NCI-H460 (cell line): ENCODE results near the gene TEKT5. TPM values are rescaled to one million over a fixed set of nuclear protein-coding genes. Genes with fewer than 3 reads are reported as not detected.
"Not testable (repeated sequence)": the region's sequence is repeated elsewhere in the genome, so short reads cannot be mapped to it uniquely, and the experiment has no call there.

Experiments used
- DNase-seq: peaks from one replicate; pipeline ENCODE4 v3.0.0-alpha.2; 2016; ENCODE audit warnings: low read depth; ENCODE audit errors: extremely low read depth
- total RNA-seq: library from RNA; depleted of rRNA; stranded (reverse); fragments of >200 nt; shearing (Covaris generic); gene quantifications from 2 replicates; pipeline ENCODE4 v1.2.3, GENCODE V29; 2014

TEKT5 gene
- total RNA-seq, 1 experiment from 2014 or later = not detected

DNA sequence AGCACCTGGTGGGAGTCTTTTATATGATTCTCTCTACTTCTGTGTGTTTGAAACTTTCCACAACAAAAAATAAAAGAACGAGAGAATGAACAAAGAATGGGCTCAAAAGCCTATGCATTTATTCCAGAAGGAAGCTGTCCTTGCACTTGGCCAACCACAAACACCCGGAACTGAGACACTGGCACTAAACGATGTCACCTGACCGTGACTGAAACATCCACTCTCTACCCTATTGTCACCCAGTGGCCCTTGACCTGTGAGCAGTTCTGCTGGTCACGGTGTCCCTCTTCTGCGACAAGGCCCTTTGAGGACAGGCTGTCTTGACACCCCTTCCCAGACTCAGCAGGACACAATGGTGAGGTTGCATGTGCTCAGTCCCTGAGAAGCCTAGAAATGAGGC is 56.6 kb downstream of the TEKT5 start:
- no peak for DNase-seq

DNA sequence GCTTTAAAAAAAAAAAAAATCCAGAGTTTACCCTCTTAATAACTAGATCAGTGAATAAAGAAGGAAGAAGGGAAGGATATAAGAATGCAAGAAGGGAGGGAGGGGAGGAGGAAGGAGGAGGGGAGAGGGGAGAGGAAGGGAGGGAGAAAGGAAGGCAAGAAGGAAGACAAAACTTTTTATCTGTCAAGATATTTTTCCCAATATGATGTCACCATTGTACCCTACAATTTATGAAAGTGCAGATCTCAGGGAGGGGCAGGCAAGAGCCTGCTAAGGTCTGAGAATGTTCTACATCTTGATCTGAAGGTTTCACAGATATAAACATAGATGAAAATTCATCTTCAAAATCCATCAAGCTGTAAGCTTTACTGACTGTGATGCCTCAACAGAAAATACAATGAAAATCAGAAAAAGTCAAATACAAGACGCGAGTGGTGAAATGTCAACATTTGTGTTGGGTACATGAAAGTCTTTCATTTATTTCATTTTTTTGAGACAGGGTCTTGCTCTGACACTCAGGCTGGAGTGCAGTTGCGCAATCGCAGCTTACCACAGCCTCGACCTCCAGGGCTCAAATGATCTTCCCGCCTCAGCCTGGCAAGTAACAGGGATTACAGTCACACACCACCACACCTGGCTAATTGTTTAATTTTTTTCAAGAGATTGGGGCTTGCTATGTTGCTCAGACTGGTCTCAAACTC is 57.2 kb downstream of the TEKT5 start:
- DNase-seq = no peak

DNA sequence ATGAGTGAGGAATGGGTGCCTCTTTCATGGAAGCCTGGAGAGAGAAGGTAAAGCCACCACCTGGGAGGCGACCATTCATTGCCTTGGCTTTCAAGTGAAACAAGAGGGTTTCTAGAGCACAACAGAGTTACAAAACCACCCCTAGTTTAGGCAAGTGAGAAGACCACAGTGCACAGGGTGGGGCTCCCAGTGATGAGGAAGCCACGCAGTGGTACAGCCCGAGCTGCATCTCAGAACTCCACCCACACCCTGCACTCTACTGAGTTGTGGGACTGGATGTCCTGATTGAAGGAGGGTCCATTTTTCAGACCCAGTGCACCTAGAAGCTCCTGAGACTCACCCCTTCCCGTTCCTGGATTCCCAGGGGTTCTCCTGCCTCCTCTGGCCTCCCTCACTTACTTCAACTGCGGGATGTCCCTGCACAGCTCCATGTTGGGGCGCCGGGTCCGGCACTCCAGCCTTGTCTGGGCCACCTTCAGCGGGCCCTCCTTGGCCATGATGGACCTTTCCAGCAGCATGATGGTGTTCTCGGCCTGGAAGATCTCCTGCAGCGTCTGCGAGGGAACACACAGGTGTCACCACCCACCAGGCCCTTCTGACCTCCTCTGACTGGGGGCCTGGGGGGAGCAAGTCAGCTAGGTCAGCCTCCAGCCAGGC is 59.2 kb downstream of the TEKT5 start:
- no peak for DNase-seq

DNA sequence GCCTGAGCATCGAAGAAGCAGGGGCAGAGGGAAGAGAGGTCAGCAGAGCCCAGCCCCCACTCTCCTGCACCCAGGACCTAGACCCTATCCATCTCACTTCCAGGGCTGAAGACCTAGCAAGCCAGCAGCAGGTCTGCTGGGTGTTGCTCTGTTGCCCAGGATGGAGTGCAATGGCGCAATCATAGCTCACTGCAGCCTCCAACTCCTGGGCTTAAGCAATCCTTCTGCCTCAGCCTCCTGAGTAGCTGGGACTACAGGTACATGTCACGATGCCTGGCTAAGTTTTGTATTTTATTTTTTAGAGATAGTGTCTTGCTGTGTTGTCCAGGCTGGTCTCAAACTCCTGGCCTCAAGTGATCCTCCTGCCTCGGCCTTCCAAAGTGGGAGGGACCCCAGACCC is 61.3 kb downstream of the TEKT5 start:
- not testable (repeated sequence) for DNase-seq

GRCh38 chr16:10631886-10632285 is 62.8 kb downstream of the TEKT5 start:
- no peak for DNase-seq

DNA sequence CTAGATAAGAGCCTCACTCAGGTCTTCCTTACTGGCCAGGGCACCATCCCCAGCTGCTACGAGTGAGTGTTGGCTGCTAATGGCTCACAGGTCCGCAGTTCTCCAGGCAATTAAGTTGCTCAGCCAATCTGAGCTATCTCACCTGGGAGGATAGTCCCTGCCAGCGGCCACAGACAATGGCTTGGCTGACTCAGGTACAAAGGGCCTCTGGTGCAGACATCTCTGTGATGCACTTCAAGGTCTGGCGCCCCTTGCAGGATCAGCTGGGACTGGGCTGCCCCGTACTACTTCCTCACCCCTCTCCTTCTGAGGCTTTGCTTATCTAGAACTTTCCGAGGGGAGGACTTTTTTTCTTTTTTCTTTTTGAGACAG is 65.2 kb downstream of the TEKT5 start:
- no peak for DNase-seq

DNA sequence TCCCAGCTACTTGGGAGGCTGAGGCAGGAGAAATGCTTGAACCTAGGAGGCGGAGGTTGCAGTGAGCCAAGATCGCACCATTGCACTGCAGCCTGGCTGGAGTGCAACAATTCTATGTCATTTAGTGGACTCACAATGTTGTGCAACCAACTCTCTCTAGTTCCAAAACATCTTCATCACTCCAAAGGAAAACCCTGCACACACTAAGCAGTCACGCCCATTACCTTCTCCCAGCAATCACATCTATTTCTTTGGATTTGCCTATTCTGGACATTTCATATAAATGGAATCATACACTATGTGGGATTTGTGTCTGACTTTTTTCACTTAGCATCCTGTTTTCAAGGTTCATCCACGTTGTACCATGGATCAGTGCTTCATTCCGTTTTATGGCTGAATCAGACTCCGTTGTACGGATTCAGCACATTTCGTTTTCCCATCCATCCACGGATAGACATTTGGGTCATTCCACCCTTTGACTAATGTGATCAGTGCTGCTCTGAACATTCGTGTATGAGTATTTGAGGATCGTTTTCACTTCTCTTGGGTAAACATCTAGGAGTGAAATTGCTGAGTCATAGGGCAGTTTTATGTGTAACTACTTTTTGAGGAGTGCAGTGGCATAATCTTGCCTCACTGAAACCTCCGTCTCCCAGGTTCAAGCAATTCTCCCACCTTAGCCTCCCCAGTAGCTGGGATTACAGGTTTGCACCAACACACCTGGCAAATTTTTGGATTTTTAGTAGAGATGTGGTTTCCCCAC is 69.0 kb downstream of the TEKT5 start:
- peak; percentile 53 for DNase-seq

- DNase-seq = no peak
These were observed 70.2 kb downstream of the TEKT5 start for GRCh38 chr16:10624527-10624926.

- no peak for DNase-seq
These were observed 71.7 kb downstream of the TEKT5 start for GRCh38 chr16:10623059-10623458.

DNA sequence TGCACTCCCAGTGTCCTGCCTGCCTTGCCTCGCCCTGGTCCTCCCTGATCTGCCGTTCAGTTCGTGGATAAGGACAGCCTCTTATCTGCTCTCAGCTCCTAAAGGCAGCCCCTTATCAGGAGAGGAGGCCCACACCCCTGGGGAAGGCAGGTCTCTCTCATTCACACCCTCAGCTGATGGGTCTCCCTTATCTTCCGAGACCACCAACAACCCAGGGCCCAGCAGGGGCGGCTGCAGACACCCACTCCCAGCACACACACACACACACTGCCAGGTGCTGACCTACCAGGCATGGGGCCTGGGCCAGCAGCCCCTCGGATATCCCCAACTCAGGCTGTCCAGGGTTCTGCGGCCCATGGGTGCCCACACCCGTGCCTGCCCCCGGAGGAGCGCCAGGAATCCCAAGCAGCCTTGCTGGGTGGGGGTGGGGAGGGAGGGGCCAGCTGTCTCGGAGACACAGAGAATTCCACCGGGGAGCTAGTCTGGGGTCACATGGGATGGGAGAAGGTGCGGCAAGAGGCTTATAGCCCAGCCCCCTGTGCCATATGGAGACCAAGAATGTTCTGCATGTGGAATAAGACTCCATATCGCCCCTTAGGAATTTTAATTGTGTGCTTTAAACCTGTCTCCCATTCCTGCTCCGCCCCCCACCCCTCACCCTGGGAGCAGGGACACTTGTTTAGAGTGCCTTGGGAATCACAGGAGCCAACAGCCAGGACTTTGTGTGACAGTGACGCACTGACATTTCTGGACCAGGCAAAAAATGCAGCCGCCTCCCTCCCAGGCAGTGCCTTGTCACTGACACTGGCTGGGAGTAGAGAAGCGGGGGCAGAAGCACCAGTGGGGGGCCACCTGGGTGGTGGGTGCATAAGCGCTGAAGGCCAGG is 72.5 kb downstream of the TEKT5 start:
- no peak for DNase-seq

DNA sequence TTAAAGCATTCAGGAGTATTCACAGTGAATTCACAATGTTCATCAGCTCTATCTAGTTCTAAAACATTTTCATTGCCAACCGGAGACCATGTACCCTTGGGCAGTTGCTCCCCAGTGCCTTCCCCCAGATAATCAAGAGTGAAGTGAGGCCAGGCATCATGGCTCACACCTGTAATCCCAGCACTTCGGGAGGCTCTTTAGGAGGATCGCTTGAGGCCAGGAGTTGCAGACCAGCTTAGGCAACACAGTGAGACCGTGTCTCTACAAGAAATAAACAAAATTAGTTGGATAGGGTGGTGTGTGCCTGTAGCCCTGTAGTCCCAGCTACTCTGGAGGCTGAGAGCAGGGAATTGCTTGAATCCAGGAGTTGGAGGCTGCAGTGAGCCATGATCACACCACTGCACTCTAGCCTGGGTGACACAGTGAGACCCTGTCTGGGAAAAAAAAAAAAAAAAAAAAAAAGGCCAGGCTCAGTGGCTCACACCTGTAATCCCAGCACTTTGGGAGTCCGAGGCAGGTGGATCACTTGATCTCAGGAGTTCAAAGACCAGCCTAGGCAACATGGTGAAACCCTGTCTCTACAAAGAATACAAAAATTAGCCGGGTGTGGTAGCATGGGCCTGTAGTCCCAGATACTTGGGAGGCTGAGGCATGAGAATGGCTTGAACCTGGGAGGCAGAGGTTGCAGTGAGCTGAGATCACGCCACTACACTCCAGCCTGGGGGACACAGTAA is 73.3 kb downstream of the TEKT5 start:
- DNase-seq = not testable (repeated sequence)

DNA sequence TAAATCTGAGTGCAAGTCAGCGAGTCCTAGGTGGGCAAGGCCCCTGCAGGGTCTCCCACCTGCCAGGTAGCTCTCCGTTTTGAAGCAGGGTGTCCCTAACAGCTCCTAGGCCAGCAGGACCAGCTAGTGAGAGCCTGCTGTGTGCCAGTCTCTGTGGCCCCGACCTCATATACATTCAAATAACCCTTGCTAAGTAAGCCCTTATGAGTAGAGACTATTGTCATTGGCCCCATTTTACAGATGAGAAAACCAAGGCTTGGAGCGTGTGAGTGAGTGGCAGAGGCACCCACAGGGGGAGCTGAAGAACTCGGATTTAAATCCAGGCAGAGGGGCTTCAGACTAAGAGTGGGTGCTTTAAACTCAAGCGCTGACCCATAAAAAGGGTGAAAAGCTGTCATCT is 74.6 kb downstream of the TEKT5 start:
- no peak for DNase-seq

- peak; percentile 59 for DNase-seq
These were observed 75.4 kb downstream of the TEKT5 start for GRCh38 chr16:10619271-10619849.

- DNase-seq = no peak
These were observed 76.0 kb downstream of the TEKT5 start for GRCh38 chr16:10618710-10619209.

- DNase-seq = no peak
These were observed 76.9 kb downstream of the TEKT5 start for GRCh38 chr16:10617662-10618420.

DNA sequence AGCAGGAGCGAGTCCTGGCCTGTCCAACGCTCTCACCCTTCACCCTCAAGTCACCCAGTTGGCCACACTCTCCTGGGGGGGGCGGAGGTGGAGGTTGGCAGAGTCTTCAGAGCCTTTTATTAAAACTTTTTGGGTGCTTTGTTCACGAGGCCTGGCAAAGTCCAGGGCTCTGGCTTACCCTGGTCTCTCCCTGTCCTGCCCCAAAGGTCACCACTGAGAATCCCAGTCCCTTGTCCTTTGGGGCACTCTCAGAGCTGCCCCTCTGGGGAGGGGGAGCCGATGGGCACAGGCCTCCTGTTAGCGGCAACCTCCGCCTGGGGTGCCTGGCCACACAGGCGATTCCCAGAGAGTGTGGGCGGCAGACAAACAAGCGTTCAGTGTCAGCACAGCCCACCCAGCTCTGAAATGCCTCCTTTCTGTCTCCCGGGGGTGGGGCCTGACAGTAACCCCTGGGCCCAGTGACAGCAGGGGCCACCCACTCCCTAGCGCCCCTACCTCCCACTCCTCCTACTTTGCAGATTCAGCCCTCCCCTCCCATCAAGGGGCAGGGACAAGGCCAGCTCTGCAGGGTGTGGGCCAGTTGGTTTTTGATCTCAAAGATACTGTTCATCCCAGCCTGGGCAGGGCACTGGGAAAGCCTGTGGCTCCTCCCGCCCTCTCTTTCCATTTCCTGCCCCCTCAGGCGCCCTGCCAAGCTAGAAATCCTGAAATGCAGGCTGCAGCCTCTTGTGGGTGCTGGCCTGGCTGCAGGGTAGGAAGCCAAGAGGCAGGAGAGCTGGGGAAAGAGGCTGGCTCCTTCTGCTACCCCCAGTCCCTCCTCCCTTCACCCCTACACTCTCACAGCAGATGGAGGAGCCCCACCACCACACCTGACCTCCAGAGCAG is 77.7 kb downstream of the TEKT5 start:
- DNase-seq = peak; percentile 60

DNA sequence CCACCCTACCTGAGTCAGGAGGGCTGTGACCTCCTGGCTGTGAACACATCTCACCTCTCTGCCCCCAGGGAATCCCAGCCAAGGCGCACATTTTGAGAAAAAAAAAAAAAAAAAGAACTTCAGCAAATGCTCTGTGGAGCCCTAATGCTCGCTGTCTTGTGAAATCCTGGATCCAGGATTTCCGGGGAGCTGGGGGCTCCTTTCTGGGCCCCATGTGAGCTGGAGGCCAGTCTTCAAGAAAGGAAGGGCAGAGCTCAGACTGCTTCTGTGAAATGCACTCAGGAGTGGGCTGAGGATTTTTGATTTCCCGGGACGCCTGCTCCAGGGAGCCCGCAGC is 78.3 kb downstream of the TEKT5 start:
- DNase-seq = no peak

GRCh38 chr16:10614685-10615084 is 80.0 kb downstream of the TEKT5 start:
- no peak for DNase-seq
